NCI-H345 treated with DMSO at 0.1 percent for 48 hours (cell line): ENCODE measurements around the gene LTBP3.

Experiments
- DNase-seq: peaks from one replicate; lab custom pipeline; 2025; ENCODE audit not compliant: unreplicated experiment; lab: John Stamatoyannopoulos, UW

LTBP3 gene

GRCh38 chr11:65555693-65556231, 2.4 kb downstream of the LTBP3 start:
- no peak for DNase-seq

DNA sequence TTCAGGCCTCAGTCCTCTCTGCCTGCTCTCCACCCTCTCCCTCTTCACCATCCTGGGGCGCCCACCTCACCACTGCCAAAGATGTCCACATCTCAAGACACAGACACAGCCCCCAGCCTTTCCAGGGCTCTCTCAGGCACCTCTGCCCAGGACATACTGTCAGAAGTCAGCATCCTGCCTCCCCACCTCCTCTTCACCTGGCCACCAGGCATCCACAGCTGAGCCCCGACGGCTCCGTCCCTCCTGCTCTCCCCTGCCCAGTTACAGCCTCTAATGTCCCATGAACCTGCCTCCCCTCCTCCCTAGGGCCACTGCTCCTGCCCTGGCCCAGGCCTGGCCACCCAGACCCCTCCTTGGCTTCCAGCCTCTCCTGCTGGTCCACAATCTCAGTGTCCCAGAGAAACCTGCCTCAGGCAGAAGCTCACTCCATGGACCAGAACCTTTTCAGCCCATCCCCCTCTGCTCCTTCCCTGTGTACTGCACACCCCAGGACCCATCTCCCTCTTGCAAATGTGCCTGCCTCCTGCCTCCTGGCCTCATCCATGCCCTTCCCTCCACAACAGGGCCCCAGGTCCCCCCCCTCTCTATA, 3.2 kb downstream of the LTBP3 start:
- no peak for DNase-seq

DNA sequence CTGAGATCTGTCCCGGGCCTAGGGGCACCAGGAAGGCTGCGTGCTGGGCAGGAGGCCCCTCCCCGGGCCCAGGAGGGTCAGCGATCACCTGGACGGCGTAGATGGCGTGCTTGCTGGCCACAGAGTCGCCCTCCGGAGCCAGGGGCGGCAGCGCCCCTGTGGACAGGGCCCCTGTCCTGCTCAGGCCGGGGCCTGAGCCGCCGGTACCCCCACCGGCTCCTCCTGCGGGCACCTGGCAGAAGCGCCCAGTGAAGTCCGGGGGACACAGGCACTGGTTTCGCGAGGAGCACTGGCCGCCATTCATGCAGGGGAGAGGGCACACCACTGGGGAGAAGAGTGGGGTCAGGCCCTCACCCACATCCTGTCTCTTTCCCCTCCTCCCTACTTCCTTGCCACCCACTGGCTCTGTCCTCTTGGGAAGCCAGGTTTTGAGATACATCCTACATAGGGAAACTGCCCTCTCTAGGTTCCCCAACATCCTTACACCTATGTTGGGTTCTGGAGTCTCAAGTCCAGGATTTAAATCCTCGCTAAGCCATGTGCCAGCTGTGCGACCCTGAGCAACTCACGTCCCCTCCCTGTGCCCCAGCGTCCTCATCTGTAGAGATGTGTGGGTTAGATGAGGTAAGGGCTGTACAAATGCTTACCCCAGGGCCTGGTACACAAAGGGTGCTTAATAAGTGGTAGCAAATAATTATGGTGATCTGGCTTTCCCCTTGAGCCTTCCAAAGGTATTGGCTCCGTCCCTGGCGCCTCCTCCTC, 3.9 kb downstream of the LTBP3 start:
- no peak for DNase-seq

DNA sequence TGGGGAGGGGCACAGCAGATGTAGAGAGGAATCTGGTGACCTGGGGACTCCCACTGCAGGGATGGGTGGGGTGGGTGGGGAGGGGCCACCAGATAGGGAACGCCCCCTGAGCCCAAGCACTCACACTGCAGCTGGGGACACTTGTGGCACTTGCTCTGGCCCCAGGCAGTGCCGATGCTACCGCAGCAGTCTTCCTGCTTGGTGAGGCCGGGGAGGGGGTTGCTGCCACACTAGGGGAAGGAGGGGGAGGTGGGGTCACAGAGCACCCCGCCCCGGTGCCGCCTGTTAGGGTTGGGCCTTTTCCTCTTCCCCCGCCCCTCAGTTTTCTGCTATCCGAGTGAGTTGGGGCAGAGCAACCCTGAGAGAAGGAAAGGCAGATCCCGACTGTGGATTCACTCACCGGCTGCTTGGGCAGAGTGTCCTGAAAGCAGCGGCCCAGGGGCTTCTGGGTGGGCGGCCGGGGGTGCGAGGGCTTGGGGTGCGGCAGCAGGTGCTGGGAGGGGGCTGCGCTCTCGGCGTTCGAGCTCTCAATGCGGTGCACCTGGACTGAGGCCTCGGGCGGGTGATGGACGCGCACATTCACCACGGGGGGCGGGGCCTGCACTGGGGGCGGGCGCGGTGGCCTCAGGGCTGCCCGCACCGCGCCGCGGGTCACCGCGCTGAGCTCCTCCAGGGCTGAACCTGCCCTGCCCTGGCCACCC, 4.7 kb downstream of the LTBP3 start:
- DNase-seq, result peak; percentile 19

DNA sequence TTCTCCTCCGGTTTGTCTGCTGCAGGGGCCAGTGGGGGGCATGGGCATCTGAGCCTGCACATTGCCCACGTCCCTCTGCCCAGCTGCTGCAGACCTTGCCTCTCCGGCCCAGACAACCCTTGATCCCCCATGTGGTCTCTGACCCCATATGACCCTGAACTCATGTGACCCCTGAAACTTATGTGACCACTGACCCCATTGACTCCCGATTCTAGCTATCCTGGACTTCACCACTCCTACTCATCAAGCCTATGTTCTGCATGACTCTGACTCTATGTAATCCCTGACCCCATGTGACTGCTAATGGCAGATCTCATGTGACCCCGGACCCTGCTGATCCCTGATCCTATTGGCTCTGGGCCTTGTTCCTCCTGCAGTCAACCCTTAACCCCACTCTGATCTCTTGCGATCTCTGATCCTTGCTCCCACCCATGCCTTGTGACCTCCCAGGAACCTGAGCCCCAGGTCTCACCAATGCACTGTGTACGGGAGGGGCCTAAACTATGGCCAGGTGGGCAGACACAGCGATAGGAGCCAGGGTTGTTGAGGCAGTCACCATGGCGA, 5.7 kb downstream of the LTBP3 start:
- no peak for DNase-seq

- peak; percentile 41 for DNase-seq
Observed at GRCh38 chr11:65551572-65552387, 6.4 kb downstream of the LTBP3 start.

- DNase-seq, result no peak
Observed at GRCh38 chr11:65549096-65549495, 9.1 kb downstream of the LTBP3 start.

DNA sequence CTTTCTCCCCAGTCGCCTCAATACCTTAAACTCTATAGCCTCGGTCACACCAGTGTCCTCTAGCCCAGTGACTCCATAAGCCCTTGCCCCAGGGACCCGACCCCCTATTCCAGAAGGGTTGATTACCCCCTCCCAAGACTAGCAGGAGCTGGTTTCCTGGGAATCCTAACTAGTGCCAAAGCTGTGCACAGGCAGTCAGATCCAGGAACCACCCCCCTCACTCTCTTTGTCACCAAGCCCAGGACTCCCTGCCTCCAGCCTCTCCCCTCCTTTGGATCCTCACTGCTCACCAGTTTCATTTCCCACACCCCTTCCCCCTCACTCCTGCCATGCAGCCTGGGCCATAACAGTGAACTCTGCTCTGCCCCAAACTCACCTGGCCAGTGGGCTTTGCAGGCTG, 9.8 kb downstream of the LTBP3 start:
- no peak for DNase-seq

GRCh38 chr11:65547446-65548125, 10.6 kb downstream of the LTBP3 start:
- no peak for DNase-seq

GRCh38 chr11:65546217-65546958, 11.8 kb downstream of the LTBP3 start:
- DNase-seq, result peak; percentile 78

DNA sequence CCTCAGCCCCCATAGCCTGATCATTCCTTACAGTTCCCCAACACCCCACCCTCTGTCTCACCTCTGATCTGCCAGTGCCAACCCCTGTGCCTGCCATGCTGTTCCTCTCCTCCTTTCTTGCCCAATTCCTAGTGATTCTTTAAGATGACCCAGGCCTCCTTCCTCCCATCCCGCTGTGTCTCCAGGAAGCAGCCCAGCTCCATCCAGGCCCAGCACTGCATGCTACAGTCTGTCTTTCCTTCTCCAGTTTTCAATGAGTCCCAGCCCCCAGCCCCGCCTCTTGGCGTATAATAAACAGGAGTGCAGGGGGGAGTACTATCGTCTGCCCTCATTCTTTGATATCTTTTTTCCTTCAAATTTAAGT, 12.3 kb downstream of the LTBP3 start:
- DNase-seq, result no peak

- no peak for DNase-seq
Observed at GRCh38 chr11:65542738-65543390, 15.3 kb downstream of the LTBP3 start.

- DNase-seq, result no peak
Observed at GRCh38 chr11:65541093-65541982, 16.8 kb downstream of the LTBP3 start.

- peak; percentile 51 for DNase-seq
Observed at GRCh38 chr11:65540290-65541092, 17.7 kb downstream of the LTBP3 start.

DNA sequence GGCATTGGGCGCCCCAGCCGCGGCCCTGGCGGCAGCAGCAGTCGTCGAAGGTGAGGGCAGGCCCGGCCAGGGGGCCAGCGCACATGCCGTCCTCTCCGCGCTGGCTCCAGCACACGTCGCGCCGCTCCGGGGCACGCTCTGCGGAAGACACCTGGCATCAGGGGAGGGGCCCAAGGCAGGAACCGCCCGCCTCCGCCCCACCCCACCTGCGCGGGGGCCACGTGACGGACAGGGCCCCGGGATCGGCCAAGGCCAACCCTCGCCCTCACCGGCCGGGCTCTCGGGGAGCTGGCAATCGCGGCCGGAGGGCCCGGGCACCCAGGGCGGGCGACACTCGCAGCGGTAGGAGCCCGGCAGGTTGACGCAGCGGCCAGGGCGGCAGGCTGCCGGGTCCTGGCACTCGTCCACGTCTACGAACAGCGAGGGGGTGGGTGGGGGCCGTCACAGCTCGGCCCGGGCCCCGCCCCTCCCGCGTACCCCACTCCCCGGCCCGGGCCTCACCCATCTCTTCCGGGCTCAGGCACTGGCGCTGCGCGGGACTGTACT, 18.3 kb downstream of the LTBP3 start:
- no peak for DNase-seq

- DNase-seq, result no peak
Observed at GRCh38 chr11:65538915-65539743, 19.0 kb downstream of the LTBP3 start.
